ENCODE measurements around the gene NR3C2. TPM values are rescaled to one million over a fixed set of nuclear protein-coding genes. Genes with fewer than 3 reads are reported as not detected.
"Not testable (repeated sequence)": the region's sequence is repeated elsewhere in the genome, so short reads cannot be mapped to it uniquely, and the experiment has no call there.

Gene NR3C2
- polyA plus RNA-seq, 1 donor: 6.8 TPM

- Histone ChIP-seq H3K9me3 (ENCODE audit: control insufficient read depth, low read depth, low read length) (no peaks in the 10 kb centered on the region), H3K4me1 (ENCODE audit: control insufficient read depth, insufficient read depth, low read length) (peaks cover 11% of the 10 kb centered on the region), H3K4me3 (ENCODE audit: low read length) (no peak overlapping the region), H3K27ac (ENCODE audit: low read length) (no peak overlapping the region), H3K27me3 (ENCODE audit: control insufficient read depth, insufficient read depth, low read length) (no peaks in the 10 kb centered on the region), H3K36me3 (ENCODE audit: control insufficient read depth, insufficient read depth, low read length) (no peaks in the 10 kb centered on the region)
- no CpG with 5 or more reads among the region's 1 CpG for WGBS (ENCODE audit: insufficient coverage, low lambda C conversion rate)
- DNase-seq: no peak
Measured at GRCh38 chr4:148159793-148160192, 282.4 kb downstream of the NR3C2 start.

- H3K4me3 ChIP-seq (ENCODE audit: low read length): no peak overlapping the region
- H3K4me1 ChIP-seq (ENCODE audit: control insufficient read depth, insufficient read depth, low read length): no peaks in the 10 kb centered on the region
- no peak for DNase-seq
- peaks cover 2% of the 10 kb centered on the region for H3K36me3 ChIP-seq (ENCODE audit: control insufficient read depth, insufficient read depth, low read length)
- no peak overlapping the region for H3K27ac ChIP-seq (ENCODE audit: low read length)
- H3K9me3 ChIP-seq (ENCODE audit: control insufficient read depth, low read depth, low read length): no peaks in the 10 kb centered on the region
- 60% methylated on average over 1 of the region's 6 CpGs for WGBS (ENCODE audit: insufficient coverage, low lambda C conversion rate)
- no peaks in the 10 kb centered on the region for H3K27me3 ChIP-seq (ENCODE audit: control insufficient read depth, insufficient read depth, low read length)
Measured at GRCh38 chr4:148154769-148155168, 287.4 kb downstream of the NR3C2 start.

DNA sequence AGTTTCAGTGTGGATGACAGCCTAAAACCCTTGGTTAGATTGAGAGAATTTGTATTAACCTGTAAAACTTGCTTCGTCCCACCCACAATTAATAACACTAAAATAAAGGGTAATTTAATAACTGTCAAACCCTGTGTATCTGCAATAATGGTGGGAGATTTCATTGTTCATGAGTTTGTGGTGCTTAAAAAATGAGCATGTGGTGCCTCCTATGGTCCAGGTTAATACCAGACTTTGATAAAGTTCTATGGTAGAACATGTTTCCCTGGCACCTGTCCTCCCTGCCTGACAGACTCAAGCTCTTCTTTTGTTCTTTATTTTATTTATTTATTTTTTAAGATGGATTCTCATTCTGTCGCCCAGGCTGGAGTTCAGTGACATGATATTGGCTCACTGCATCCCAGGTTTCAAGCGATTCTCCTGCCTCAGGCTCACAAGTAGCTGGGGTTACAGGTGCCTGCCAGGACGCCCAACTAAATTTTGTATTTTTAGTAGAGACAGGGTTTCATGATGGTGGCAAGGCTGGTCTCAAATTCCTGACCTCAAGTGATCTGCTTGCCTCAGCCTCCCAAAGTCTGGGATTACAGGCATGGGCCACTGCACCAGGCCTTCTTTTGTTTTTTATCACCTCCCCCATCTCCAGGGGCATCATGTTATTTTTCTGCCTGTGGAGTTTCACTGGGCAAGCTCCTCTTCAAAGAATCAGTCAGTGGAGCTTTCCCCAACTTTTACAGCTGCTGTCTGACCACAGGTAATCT, 289.2 kb downstream of the NR3C2 start:
- Histone ChIP-seq H3K27me3 (ENCODE audit: control insufficient read depth, insufficient read depth, low read length) (no peaks in the 10 kb centered on the region), H3K9me3 (ENCODE audit: control insufficient read depth, low read depth, low read length) (no peaks in the 10 kb centered on the region), H3K4me3 (ENCODE audit: low read length) (no peak overlapping the region), H3K36me3 (ENCODE audit: control insufficient read depth, insufficient read depth, low read length) (peaks cover 2% of the 10 kb centered on the region), H3K27ac (ENCODE audit: low read length) (no peak overlapping the region), H3K4me1 (ENCODE audit: control insufficient read depth, insufficient read depth, low read length) (no peaks in the 10 kb centered on the region)
- no peak for DNase-seq
- WGBS (ENCODE audit: insufficient coverage, low lambda C conversion rate): no CpG with 5 or more reads among the region's 4 CpGs

GRCh38 chr4:148151806-148152205, 290.4 kb downstream of the NR3C2 start:
- 49% methylated on average over 4 of the region's 4 CpGs for WGBS (ENCODE audit: insufficient coverage, low lambda C conversion rate)
- no peaks in the 10 kb centered on the region for H3K4me1 ChIP-seq (ENCODE audit: control insufficient read depth, insufficient read depth, low read length)
- no peaks in the 10 kb centered on the region for H3K27me3 ChIP-seq (ENCODE audit: control insufficient read depth, insufficient read depth, low read length)
- no peak overlapping the region for H3K27ac ChIP-seq (ENCODE audit: low read length)
- no peak overlapping the region for H3K4me3 ChIP-seq (ENCODE audit: low read length)
- no peak for DNase-seq
- peaks cover 2% of the 10 kb centered on the region for H3K36me3 ChIP-seq (ENCODE audit: control insufficient read depth, insufficient read depth, low read length)
- H3K9me3 ChIP-seq (ENCODE audit: control insufficient read depth, low read depth, low read length): no peaks in the 10 kb centered on the region

DNA sequence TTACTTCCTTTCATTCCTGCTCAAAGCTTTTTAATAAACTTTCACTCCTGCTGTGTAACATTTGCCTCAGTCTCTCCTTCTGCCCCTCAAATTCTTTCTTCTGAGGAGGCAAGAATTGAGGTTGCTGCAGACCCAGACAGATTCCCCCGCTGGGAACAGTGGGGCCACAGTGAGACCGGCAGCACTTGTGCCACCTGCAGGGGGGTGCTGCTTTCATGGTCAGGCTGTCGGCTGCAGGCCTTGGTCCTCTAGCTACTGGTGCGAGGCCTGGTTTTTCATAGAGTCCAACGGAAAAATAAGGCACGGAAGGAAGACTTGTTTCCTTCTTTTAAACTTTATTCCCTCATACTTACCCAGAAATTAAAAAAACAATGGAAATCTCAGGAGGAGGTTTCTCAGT, 296.7 kb downstream of the NR3C2 start:
- H3K9me3 ChIP-seq (ENCODE audit: control insufficient read depth, low read depth, low read length): no peaks in the 10 kb centered on the region
- no peak overlapping the region for H3K4me3 ChIP-seq (ENCODE audit: low read length)
- H3K36me3 ChIP-seq (ENCODE audit: control insufficient read depth, insufficient read depth, low read length): no peaks in the 10 kb centered on the region
- H3K27me3 ChIP-seq (ENCODE audit: control insufficient read depth, insufficient read depth, low read length): no peaks in the 10 kb centered on the region
- H3K27ac ChIP-seq (ENCODE audit: low read length): no peak overlapping the region
- WGBS (ENCODE audit: insufficient coverage, low lambda C conversion rate): 77% methylated on average over 3 of the region's 6 CpGs
- no peaks in the 10 kb centered on the region for H3K4me1 ChIP-seq (ENCODE audit: control insufficient read depth, insufficient read depth, low read length)
- DNase-seq: no peak

DNA sequence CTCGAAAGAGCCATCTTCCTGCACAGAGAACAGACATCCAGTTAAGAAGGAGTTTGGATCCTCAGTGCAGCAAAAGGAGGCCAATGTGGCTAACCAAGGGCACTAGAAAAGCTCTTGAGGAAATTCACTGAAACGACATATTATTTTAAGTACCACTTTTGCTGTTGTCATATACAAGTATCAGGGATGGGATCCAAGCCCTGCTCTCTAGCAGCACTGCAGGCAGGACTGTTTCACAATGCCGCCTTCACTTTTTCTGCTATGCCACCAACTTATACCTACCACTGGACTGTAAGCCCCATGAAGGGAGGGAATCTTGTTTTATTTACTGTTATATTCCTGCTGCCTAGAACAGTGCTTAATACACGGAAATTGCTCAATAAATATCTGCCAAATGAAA, 299.0 kb downstream of the NR3C2 start:
- Histone ChIP-seq H3K36me3 (ENCODE audit: control insufficient read depth, insufficient read depth, low read length) (no peaks in the 10 kb centered on the region), H3K27ac (ENCODE audit: low read length) (no peak overlapping the region), H3K27me3 (ENCODE audit: control insufficient read depth, insufficient read depth, low read length) (no peaks in the 10 kb centered on the region), H3K4me3 (ENCODE audit: low read length) (no peak overlapping the region), H3K4me1 (ENCODE audit: control insufficient read depth, insufficient read depth, low read length) (no peaks in the 10 kb centered on the region), H3K9me3 (ENCODE audit: control insufficient read depth, low read depth, low read length) (no peaks in the 10 kb centered on the region)
- no peak for DNase-seq
- WGBS (ENCODE audit: insufficient coverage, low lambda C conversion rate): no CpG with 5 or more reads among the region's 4 CpGs

GRCh38 chr4:148141501-148141900, 300.7 kb downstream of the NR3C2 start:
- Histone ChIP-seq H3K27me3 (ENCODE audit: control insufficient read depth, insufficient read depth, low read length) (no peaks in the 10 kb centered on the region), H3K9me3 (ENCODE audit: control insufficient read depth, low read depth, low read length) (no peaks in the 10 kb centered on the region), H3K27ac (ENCODE audit: low read length) (no peak overlapping the region), H3K4me1 (ENCODE audit: control insufficient read depth, insufficient read depth, low read length) (no peaks in the 10 kb centered on the region), H3K4me3 (ENCODE audit: low read length) (no peak overlapping the region), H3K36me3 (ENCODE audit: control insufficient read depth, insufficient read depth, low read length) (no peaks in the 10 kb centered on the region)
- no peak for DNase-seq
- WGBS (ENCODE audit: insufficient coverage, low lambda C conversion rate): no CpG with 5 or more reads among the region's 3 CpGs

DNA sequence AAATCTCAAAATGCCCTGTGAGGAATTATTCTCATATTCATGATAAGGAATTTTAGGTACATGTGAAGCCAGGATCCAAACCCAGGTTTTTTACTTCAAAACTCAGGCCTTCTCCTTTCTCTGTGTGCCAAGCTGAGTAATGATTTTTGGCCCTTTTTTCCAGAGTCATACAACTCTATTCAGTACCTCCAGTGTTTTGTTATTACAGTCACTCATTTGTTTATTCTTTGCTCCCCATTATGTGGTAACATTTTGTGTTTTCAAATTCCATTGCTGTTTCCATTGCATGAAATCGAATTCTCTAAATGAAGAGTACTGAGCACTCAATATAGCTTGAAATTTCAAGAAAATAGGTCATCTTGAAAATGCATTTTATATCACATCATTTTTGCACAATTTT, 315.4 kb downstream of the NR3C2 start:
- Histone ChIP-seq H3K9me3 (ENCODE audit: control insufficient read depth, low read depth, low read length) (peaks cover 18% of the 10 kb centered on the region), H3K4me1 (ENCODE audit: control insufficient read depth, insufficient read depth, low read length) (no peaks in the 10 kb centered on the region), H3K27me3 (ENCODE audit: control insufficient read depth, insufficient read depth, low read length) (no peaks in the 10 kb centered on the region), H3K4me3 (ENCODE audit: low read length) (no peak overlapping the region), H3K36me3 (ENCODE audit: control insufficient read depth, insufficient read depth, low read length) (no peaks in the 10 kb centered on the region), H3K27ac (ENCODE audit: low read length) (no peak overlapping the region)
- WGBS (ENCODE audit: insufficient coverage, low lambda C conversion rate): no CpG with 5 or more reads among the region's 1 CpG
- no peak for DNase-seq

- Histone ChIP-seq H3K9me3 (ENCODE audit: control insufficient read depth, low read depth, low read length) (peaks cover 18% of the 10 kb centered on the region), H3K27me3 (ENCODE audit: control insufficient read depth, insufficient read depth, low read length) (no peaks in the 10 kb centered on the region), H3K27ac (ENCODE audit: low read length) (no peak overlapping the region), H3K4me1 (ENCODE audit: control insufficient read depth, insufficient read depth, low read length) (no peaks in the 10 kb centered on the region), H3K36me3 (ENCODE audit: control insufficient read depth, insufficient read depth, low read length) (no peaks in the 10 kb centered on the region), H3K4me3 (ENCODE audit: low read length) (no peak overlapping the region)
- no peak for DNase-seq
- WGBS (ENCODE audit: insufficient coverage, low lambda C conversion rate): 100% methylated on average over 1 of the region's 1 CpG
Measured at GRCh38 chr4:148124512-148124911, 317.7 kb downstream of the NR3C2 start.

- H3K4me1 ChIP-seq (ENCODE audit: control insufficient read depth, insufficient read depth, low read length); H3K36me3 ChIP-seq (ENCODE audit: control insufficient read depth, insufficient read depth, low read length); DNase-seq; H3K27me3 ChIP-seq (ENCODE audit: control insufficient read depth, insufficient read depth, low read length); H3K4me3 ChIP-seq (ENCODE audit: low read length); H3K27ac ChIP-seq (ENCODE audit: low read length): not testable (repeated sequence)
- H3K9me3 ChIP-seq (ENCODE audit: control insufficient read depth, low read depth, low read length): peaks cover 18% of the 10 kb centered on the region
- WGBS (ENCODE audit: insufficient coverage, low lambda C conversion rate): no CpG with 5 or more reads among the region's 2 CpGs
Measured at GRCh38 chr4:148123161-148123560, 319.1 kb downstream of the NR3C2 start.

DNA sequence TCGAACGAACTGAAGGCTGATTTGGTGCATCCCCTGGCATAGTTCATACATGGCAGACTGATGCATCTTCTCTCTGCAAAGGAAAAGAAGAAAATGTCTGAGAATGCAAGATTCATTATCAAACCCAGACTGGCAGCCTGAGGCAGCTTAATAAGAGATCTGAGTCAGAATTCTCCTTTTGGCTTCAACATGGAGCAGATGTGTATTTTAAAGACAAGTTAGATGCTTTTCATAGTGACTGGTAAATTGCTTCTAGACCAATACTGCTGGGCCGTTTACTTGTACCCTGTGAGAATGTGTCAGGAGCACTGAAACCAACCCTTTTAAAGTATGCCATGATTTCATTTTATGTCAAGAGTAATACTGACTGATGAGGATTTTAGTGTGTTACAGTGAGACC, 322.0 kb downstream of the NR3C2 start:
- no peaks in the 10 kb centered on the region for H3K27me3 ChIP-seq (ENCODE audit: control insufficient read depth, insufficient read depth, low read length)
- peaks cover 18% of the 10 kb centered on the region for H3K9me3 ChIP-seq (ENCODE audit: control insufficient read depth, low read depth, low read length)
- H3K4me3 ChIP-seq (ENCODE audit: low read length): no peak overlapping the region
- WGBS (ENCODE audit: insufficient coverage, low lambda C conversion rate): no CpG with 5 or more reads among the region's 3 CpGs
- peaks cover 6% of the 10 kb centered on the region for H3K36me3 ChIP-seq (ENCODE audit: control insufficient read depth, insufficient read depth, low read length)
- no peak overlapping the region for H3K27ac ChIP-seq (ENCODE audit: low read length)
- DNase-seq: no peak
- no peaks in the 10 kb centered on the region for H3K4me1 ChIP-seq (ENCODE audit: control insufficient read depth, insufficient read depth, low read length)

Measured in large intestine (tissue), 3 donors.